Peyer's patch (tissue), 4 donors: Measurements from ENCODE around the gene TDRD9.

ENCODE experiments used
- CTCF ChIP-seq, 6 experiments: fragments of 450-650 bp in 4 of 6; fragments of 200-600 bp in 2 of 6; sonication (generic) in 1 of 6; IDR thresholded peaks; one replicate each; pipeline ENCODE4 v1.5.1; 2017 to 2019; ENCODE audit warnings: antibody characterized with exemption in 6 of 6, mild to moderate bottlenecking in 3 of 6, moderate library complexity in 1 of 6
- POLR2A ChIP-seq, 2 donors: fragments of 450-650 bp; IDR thresholded peaks; one replicate each; pipeline ENCODE4 v1.5.1; 2017; ENCODE audit warnings: antibody characterized with exemption in 2 of 2, mild to moderate bottlenecking in 2 of 2, moderate library complexity in 2 of 2

GRCh38 chr14:104036212-104036611 lies 108.0 kb downstream of the TDRD9 start:
- TF ChIP-seq CTCF (IDR thresholded peaks at IDR 0.05) (no peak), POLR2A (IDR thresholded peaks at IDR 0.05) (no peak)
